Fibroblast of skin of right quadriceps (primary cell): ENCODE results near the gene MEGF6.
A peak's percentile ranks its signal among the peaks of the same experiment; 100 is the strongest.
"Not testable (repeated sequence)": the region's sequence is repeated elsewhere in the genome, so short reads cannot be mapped to it uniquely, and the experiment has no call there.

ENCODE experiments used
- DNase-seq: peaks from one replicate; pipeline ENCODE4 v3.0.0-alpha.2; 2013

MEGF6 gene

DNA sequence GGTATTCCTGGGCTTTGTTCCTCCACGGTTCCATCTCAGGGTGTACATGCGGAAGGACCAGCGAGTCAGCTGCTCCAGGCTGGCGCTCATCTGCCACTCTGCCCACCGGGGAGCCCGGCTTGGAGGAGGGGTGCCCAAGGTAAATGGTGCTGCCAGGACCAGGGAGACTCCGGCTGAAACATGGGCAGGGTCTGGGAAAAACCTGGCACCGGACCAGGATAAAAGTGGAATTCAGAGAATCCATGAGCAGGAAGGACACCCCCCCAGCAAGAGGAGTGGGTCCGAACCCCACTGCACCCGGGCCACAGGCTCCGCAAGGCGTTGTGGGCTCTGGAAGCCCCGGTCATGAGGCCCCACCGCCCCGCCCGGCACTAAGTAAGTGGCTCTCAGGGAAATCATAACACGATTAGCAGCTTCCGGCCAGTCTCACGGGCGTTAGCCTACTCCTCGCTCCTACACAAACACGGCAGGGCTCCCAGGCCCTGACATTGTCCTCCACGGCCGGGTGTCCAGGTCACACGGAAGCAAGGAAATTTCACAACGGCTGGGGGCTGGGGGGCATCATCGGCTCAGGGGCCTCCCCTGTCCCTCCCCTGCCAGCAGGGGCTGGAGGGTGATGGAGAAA is 21.1 kb downstream of the MEGF6 start:
- DNase-seq, result no peak

DNA sequence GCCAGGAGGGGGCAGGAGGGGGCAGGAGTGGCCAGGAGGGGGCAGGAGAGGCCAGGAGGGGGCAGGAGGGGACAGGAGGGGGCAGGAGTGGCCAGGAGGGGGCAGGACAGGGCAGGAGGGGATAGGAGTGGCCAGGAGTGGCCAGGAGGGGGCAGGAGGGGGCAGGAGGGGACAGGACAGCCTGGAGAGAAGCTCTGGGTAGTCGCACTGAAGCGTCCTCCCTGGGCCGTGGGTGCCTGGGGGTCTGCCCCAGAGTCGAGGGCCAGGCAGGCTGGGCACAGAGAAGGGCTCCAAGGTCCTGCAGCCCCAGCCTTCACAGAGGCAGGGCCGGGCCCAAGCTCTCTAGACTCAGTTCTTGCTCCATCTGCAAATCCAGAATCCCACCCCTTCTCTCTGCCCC is 22.9 kb downstream of the MEGF6 start:
- DNase-seq, result no peak

DNA sequence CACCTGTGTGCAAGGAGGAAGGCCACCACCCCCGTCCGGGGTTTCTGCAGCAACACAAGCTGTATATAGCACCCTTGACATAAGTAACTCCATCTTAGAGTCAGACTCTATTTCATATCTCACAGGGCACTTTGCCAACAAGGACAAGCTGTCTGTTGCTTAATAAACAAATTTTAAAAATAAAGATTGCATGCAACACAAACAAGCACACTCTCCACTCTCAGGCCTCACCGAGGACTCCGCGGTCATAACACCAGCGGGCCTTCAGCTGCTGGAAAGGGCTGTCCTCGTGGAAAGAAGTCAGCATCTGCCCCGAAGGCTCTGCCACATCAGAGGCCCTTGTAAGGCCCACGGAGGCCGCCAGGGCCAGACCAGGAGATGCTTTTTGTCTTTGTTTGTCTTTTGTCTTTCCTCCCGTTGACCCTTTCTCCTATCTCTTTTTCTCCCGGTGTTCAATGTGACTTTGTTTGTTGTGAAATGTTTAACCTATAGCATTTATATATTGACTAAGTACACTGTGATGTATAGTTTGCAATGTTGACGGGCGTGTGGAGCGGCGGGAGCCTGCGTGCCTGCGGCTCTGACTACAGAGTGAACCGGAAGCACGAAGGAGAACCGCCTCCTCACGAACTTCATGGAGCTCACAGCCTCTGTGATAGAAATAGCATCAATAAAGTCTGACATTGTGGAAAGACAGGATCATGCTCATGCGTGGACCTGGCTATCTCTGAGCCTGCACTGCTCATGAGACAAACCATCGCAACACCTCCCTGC is 24.1 kb downstream of the MEGF6 start:
- DNase-seq, result peak; percentile 20

DNA sequence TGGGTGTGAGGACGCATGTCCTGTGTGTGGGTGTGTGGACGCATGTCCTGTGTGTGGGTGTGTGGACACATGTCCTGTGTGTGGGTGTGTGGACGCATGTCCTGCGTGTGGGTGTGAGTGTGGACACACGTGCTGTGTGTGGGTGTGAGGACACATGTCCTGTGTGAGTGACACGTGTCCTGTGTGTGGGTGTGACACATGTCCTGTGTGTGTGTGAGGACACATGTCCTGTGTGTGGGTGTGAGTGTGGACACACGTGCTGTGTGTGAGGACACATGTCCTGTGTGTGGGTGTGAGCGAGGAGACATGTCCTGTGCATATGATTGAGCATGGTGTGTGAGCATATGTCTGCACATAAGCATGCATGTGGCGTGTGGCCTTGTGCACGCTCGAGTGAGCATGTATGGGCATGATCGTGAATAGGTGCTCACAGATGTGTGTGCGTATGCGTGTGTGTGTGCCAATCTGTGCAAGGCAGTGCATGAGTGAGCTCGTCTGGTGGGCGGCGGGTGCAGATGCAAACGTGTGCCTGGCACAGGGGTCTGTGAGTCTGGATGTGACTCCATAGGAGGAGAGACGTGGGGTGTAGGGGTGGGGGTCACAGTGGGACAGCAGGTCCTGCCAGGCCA is 25.3 kb downstream of the MEGF6 start:
- DNase-seq, result no peak

DNA sequence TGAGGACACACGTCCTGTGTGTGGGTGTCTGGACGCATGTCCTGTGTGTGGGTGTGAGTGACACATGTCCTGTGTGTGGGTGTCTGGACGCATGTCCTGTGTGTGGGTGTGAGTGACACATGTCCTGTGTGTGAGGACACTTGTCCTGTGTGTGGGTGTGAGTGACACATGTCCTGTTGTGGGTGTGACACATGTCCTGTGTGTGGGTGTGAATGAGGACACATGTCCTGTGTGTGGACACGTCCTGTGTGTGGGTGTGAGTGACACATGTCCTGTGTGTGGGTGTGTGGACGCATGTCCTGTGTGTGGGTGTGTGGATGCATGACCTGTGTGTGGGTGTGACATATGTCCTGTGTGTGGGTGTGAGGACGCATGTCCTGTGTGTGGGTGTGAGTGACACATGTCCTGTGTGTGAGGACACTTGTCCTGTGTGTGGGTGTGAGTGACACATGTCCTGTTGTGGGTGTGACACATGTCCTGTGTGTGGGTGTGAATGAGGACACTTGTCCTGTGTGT is 25.9 kb downstream of the MEGF6 start:
- DNase-seq, result not testable (repeated sequence)

DNA sequence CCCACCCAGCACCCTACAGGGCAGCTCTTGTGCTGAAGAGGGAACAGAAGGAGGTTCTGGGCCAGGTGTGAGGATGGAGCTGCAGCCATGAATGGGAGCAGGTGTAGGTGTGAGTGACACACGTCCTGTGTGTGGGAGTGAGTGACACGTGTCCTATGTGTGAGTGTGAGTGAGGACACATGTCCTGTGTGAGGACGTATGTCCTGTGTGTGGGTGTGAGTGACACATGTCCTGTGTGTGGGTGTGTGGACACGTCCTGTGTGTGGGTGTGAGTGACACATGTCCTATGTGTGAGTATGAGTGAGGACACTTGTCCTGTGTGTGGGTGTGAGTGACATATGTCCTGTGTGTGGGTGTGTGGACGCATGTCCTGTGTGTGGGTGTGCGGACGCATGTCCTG is 26.4 kb downstream of the MEGF6 start:
- no peak for DNase-seq

DNA sequence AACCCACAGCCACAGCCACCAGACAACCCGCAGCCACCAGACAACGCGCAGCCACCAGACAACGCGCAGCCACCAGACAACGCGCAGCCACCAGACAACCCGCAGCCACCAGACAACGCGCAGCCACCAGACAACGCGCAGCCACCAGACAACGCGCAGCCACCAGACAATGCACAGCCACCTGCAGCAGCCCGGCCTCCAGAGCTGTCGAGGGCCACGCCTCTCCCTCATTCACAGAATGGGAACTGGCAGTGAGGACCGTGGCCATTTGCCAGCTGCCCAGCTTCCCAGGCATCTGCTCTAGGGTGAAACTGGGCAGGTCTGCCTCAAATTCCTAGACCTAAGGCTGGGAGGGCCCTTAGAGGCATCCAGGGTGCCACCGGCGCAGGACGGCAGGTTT is 27.6 kb downstream of the MEGF6 start:
- DNase-seq, result not testable (repeated sequence)

DNA sequence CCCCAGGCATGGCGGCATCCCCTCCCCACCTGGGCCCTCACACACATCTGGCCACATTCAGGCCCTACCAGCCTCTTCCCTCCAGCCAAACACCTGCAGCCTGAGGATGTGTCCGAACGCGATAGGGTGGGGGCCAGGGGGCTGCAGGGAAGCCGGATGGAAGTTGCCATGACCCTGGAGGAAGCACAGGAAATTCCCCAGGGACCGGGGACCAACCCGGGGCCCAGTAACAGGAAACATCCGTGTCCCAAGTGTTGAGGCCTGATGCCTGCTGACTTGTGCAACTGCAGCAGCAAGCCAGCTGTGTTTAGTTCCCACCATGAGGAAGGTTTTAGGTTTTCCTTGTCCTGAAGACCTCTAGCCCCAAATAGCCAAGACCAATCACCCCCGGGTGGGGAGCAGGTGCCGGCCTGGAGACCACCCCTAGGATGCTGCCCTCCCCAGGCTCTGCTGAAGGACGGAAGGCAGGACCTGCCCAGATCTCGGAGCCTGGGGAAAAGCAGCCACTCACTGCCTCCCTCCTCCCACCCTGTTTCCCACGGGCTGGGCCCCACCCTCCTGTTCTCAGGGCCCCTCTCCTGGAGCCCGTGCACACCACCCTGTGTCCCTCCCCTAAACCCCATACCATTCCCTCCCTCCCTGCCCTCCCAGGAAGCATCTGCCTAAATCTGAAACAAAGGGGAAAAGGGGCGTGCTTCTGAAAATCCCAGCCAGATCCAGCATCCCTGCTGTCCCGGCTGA is 29.8 kb downstream of the MEGF6 start:
- no peak for DNase-seq

DNA sequence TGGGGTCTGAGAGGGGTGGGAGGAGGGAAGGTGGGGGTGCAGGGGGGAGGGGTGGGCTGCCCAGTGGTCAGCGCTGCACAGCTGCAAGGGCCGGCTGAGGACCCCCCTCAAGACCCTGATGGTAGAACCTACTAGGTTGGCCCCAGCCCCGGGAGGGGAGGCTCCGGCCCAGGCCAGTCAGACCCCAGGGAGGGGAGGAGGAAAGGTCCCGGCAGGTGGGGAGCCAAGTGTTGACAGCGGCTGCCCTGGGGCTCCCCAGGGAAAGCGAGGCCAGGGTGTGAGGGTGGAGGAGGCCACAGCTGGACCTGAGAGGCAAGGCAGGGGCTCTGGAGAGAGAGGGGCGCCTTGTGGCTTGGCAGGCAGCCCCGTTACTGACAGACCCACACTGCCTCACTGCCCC is 31.1 kb downstream of the MEGF6 start:
- no peak for DNase-seq

DNA sequence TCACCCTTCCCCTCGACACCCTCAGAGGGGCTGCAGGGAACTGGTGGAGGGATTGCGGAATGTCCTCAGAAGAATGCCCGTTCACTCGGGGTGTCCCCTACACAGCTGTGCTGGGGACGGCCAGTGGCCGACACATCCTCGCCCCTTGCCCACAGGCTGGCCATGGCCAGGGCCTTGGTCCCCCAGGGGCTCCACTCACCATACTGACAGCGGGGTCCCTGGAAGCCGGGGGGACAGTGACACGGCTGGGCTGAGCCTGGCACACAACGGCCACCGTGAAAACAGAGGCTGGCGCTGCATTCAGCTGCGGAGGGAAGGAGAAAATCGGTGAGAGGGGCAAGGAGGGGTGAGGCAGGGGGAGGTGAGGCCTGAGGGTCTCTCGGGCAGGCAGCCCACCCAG is 31.7 kb downstream of the MEGF6 start:
- DNase-seq, result no peak

DNA sequence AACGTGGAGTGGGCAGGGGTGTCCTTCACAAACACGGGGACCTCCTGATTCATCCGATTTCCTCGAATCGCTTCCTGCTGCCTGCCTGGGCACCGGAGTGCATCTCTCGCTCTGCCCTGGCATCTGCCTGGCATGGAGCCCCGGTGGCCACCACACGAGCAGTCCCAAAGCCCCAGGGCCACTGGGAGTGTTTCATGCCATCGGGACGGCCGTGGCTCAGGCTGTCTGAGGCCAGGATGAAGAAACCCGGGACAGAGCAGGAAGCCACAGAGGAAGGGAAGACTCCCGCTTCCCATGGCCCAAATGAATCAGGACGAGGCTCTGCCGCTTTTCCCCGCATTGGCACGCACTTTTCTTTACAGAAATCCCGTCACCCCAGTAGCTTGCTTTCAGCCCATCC is 32.4 kb downstream of the MEGF6 start:
- no peak for DNase-seq

DNA sequence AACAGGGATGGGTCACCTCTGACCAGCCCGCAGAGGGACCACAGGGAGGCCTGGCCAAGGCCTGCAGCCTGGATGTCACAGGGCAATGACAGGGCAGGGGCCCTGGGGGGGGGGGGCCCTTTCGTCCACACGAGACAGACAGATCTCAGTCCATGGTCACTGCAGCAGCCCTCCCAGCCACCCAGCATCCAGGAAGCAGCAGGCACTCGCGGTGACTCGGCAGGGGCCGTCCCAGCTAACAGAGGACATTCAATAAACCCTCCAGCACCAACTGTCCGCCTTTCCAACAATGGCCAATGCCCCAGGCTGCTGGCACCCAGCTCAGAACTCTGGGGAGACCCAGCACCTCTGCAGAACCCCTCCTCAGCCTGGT is 32.9 kb downstream of the MEGF6 start:
- no peak for DNase-seq

DNA sequence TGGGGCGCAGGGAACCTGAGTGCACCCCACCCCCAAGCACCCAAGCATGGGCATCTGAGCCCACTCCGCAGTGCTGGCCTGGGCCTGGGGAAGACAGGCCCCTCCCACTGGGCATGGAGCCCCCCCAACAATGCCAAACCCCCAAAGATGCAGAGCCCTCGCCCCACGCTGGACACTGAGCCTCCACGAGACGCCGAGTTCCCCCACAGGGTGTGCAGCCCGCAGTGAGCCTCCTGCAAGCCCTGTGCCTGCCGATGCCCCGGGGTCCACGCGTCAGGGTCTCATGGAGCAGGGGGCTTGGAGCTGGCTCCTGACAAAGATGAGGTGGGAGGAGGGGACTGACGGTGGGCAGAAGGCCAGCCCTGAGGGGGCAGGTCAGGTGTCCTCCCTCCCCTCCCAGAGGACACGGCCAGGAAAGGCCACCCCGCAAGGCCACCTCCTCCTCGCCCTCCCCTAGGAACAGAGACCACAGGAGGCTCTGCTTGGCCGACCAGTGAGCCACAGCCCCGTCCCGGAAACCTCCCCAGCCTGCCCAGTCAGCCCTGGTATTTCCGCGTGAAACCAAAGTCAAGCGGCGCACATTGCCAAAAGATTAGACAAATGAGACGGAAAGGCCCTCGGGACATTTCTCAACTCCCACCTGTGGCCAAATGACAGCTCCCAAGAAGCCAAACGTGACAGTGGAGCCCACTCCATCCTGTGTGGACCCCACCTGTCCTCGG is 33.4 kb downstream of the MEGF6 start:
- DNase-seq, result no peak

DNA sequence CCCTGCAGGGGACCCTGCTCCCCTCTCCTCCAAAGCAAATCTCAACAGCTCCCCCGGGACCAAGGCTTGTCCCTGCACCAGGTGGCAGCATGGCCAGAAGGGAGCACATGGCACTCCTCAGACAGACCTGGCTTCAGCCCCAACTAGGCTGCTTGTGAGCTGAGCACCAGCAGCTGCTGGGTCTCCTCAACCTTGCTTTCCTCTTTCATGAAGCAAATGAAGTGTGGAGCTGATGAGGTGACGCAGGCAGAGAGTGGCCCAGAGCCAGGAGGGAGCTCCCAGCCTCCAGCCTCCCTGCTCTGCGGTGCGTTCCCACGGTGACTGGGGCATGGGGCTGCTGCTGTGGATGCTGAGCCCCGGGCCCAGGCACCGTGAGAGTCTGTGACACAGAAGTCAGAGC is 34.0 kb downstream of the MEGF6 start:
- DNase-seq, result no peak

DNA sequence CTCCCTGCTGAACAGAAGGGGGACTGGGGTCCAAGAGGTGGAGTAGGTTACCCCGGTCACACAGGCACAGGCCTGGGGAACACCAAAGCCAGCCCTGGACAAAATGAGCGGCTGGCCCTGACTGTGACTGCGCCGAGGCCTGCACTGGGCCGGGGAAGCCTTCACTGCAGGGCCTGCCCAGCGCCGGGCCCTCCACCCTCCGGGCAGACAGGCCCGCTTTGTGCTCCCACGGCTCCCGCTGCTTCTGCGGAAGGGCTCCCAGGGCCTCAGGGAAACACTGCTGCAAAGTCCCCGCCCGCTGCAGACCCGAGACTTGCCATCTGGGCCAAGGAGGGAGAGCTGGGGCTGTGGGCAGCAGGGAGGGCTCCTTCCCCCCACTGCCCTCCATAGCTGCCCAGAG is 35.3 kb downstream of the MEGF6 start:
- DNase-seq, result no peak

DNA sequence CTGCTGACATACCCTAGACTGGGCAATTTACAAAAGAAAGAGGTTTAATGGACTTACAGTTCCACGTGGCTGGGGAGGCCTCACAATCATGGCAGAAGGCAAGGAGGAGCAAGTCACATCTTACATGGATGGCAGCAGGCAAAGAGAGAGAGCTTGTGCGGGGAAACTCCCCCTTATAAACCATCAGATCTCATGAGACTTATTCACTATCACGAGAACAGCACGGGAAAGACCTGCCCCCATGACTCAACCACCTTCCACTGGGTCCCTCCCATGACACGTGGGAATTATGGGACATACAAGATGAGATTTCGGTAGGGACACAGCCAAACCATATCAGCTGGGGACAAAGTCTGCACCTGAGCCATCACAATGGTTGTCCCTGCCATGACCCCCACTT is 35.8 kb downstream of the MEGF6 start:
- DNase-seq, result not testable (repeated sequence)

DNA sequence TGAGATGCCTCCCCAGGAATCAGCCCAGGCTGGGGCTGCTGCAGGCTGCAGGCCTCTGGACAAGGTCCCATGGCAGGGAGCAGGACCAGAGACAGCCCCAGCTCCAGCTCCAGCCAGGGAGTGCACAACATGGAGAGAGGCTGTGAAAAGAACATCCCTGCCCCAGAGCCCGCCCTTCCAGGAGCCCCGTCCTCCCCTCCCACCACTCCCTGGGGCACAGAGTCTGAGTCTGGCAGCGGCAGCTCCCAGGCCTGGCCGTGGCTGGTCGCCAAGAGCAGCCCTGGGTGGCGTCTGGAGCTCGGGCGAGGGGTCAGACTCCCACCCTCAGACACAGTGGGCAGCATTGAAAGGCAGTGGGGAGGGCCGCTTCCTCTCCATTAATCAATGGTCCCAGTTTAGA is 37.8 kb downstream of the MEGF6 start:
- DNase-seq, result no peak

DNA sequence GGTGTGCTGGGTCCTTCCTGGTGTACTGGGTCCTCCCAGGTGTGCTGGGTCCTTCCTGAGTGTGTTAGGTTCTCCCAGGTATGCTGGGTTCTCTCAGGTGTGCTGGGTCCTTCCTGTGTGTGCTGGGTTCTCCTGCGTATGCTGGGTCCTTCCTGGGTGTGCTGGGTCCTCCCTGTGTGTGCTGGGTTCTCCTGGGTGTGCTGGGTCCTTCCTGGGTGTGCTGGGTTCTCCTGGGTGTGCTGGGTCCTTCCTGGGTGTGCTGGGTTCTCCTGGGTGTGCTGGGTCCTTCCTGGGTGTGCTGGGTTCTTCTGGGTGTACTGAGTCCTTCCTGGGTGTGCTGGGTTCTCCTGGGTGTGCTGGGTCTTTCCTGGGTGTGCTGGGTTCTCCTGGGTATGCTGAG is 38.7 kb downstream of the MEGF6 start:
- DNase-seq, result not testable (repeated sequence)

DNA sequence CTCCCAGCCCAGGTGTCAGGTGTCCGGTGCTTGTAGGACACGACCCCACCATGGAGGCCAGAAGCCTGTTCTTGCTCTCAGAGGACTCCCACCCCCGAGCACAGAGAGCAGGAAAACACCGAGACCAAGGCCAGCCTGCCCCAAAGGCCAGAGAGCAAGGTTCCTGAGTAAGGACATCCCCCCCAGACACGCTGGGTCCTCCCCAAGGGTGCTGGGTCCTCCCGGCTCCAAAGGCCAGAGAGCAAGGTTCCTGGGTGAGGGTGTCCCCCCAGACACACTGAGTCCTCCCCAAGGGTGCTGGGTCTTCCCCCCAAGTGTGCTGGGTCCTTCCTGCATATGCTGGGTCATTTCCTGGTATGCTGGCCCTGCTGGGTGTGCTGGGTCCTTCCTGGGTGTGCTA is 40.0 kb downstream of the MEGF6 start:
- DNase-seq, result no peak

DNA sequence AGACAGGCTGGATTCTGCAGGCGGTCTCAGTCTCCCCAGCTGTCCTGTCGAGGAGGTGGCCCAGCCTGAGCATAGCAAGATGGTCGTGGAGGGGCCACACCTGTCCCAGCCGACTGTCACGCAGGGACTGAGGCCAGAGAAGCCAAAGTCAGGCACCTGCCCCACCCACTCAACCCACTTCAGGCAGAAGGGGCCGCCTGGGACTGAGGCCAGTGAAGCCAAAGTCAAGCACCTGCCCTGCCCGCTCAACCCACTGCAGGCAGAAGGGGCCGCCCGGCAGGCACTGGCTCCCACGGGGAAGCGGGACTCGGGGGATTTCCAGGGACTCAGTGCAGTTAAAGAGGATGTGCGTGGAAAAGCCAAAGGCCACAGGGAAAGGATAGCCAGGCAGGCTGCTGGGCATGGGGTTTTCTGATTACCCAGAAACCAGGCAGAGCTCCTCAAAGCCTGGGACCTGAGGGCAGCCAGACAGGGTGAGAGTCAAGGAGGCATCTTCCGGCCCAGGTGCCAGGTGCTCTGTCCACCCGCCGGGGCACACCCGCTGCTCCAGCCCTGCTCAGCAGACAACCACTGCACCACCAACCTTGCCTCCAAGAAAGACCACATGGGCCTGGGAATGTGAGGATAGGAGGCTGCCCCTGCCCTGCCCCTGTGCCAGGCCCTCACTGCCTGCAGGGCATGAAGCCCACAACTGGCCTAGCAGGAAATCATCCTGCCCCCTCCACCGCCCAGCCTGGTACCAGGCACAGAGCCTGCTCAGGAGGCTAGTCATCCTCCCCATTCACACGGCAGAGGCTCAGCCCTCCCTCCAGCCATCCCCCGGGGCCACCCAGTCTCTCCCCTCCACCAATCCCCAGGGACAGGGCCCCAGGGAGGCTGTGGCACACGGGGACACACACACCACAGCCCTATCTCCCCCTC is 41.0 kb downstream of the MEGF6 start:
- DNase-seq, result no peak

DNA sequence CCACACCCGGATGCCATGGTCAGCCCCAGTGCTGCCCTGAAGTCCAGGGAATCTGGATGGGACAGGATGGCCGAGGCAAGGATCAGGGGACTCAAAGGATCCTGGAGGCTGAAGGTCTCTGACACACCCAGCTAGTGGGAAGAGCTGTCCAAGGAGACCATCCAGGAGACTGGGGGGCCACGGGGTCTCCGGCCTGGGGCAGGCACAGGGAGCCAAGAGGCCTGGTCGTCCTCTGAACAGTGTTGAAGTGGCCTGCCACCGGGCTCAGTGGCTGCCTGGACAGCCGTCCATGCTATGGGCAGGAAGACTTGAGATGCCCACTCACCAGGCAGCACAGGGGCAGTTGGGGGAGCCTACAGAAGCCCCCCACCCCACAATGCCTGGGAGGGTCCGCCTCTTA is 41.9 kb downstream of the MEGF6 start:
- no peak for DNase-seq
